AG04449 (cell line): ENCODE measurements around the gene CCDC149.

Source experiments
- CTCF ChIA-PET: fragments of 350-600 bp; formaldehyde crosslinking; extraction: SDS; loops from one replicate; lab custom pipeline; 2021; ENCODE audit warnings: antibody characterized with exemption; lab: Yijun Ruan, JAX
- POLR2A ChIA-PET: fragments of 400-600, 350-600 bp; formaldehyde crosslinking; extraction: SDS; loops from one replicate; lab custom pipeline; 2020; ENCODE audit warnings: antibody characterized with exemption, inconsistent platforms; lab: Yijun Ruan, JAX
- DNase-seq: peaks from one replicate; pipeline ENCODE4 v3.0.0-alpha.2; 2010; ENCODE audit warnings: low read depth, low spot score
- H3K4me3 ChIP-seq: 2 replicates; pipeline ENCODE4 v1.5.1; 2011; ENCODE audit warnings: low read depth, mild to moderate bottlenecking, control low read depth, low read length
- TF ChIP-seq, protein P1 (sequence below): IDR thresholded peaks from one replicate; pipeline ENCODE4 v1.5.1; 2011; ENCODE audit warnings: mild to moderate bottlenecking, moderate library complexity, low read length, control low read depth, inconsistent platforms; ENCODE audit not compliant: insufficient read depth; ENCODE audit errors: missing control alignments

CCDC149 gene

GRCh38 chr4:24871210-24871609 lies 41.6 kb downstream of the CCDC149 start:
- no peak overlapping the region for H3K4me3 ChIP-seq
- TF ChIP-seq, protein P1, sequence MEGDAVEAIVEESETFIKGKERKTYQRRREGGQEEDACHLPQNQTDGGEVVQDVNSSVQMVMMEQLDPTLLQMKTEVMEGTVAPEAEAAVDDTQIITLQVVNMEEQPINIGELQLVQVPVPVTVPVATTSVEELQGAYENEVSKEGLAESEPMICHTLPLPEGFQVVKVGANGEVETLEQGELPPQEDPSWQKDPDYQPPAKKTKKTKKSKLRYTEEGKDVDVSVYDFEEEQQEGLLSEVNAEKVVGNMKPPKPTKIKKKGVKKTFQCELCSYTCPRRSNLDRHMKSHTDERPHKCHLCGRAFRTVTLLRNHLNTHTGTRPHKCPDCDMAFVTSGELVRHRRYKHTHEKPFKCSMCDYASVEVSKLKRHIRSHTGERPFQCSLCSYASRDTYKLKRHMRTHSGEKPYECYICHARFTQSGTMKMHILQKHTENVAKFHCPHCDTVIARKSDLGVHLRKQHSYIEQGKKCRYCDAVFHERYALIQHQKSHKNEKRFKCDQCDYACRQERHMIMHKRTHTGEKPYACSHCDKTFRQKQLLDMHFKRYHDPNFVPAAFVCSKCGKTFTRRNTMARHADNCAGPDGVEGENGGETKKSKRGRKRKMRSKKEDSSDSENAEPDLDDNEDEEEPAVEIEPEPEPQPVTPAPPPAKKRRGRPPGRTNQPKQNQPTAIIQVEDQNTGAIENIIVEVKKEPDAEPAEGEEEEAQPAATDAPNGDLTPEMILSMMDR, result no peak
- CTCF ChIA-PET, result no interaction called here
- POLR2A ChIA-PET, result no interaction called here
- no peak for DNase-seq

- no peak overlapping the region for H3K4me3 ChIP-seq
- TF ChIP-seq, protein P1, result no peak
- POLR2A ChIA-PET, result no interaction called here
- no peak for DNase-seq
- CTCF ChIA-PET, result interaction anchor here (1.6 kb wide), 1 partner anchor 10 kb away, joined by 4 read pairs; no protein-coding TSS in a partner anchor
Measured at GRCh38 chr4:24867766-24868296, 45.0 kb downstream of the CCDC149 start.

- DNase-seq, result no peak
- no peak overlapping the region for H3K4me3 ChIP-seq
- TF ChIP-seq, protein P1, result no peak
- ChIA-PET CTCF (interaction anchor here (0.7 to 1.6 kb wide), 2 partner anchors 9 to 378 kb away, joined by 3 to 4 read pairs; no protein-coding TSS in a partner anchor), POLR2A (no interaction called here)
Measured at GRCh38 chr4:24867251-24867650, 45.6 kb downstream of the CCDC149 start.

DNA sequence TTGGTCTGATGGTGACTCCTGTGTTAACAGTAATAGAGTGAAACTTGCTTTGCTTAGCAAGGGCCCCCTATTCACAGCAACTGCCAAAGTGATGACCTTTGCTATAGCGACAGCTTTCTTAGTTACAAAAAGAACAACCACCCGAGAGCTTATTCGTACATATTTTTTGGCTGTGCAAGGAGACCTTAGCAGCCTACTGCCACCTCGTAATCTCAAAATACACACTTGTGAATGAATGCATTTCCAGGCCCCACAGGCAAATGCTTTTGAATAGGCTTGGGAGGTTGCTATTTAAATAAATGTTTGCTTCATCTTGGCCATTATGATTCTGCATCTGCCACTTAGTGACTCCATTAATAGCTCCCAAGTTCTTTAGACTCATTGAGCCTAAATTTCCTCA lies 47.4 kb downstream of the CCDC149 start:
- ChIA-PET POLR2A (no interaction called here), CTCF (no interaction called here)
- no peak for DNase-seq
- TF ChIP-seq, protein P1, result no peak
- H3K4me3 ChIP-seq, result no peak overlapping the region

DNA sequence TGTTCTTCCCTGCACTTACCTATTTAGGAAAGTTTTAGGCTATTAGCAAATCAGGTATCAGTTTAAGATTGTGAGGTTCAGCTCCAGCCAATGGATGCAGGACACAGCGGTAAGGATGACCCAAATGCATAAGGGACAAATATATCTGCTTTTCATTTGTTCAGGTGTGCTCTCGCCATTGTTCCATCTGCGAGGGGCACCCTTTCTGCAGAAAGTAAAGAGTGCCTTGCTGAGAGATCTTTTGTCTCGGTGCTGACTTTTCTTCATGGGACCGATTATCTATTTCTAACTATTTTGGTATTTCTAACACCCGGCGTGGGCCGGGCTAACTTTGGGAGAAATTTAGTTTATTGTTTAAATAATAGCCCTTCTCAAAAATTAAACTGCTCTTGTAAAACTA lies 49.0 kb downstream of the CCDC149 start:
- TF ChIP-seq, protein P1, result no peak
- no peak for DNase-seq
- H3K4me3 ChIP-seq, result no peak overlapping the region
- POLR2A ChIA-PET, result no interaction called here
- CTCF ChIA-PET, result interaction anchor here (0.7 kb wide), 1 partner anchor 14 kb away, joined by 3 read pairs; no protein-coding TSS in a partner anchor

DNA sequence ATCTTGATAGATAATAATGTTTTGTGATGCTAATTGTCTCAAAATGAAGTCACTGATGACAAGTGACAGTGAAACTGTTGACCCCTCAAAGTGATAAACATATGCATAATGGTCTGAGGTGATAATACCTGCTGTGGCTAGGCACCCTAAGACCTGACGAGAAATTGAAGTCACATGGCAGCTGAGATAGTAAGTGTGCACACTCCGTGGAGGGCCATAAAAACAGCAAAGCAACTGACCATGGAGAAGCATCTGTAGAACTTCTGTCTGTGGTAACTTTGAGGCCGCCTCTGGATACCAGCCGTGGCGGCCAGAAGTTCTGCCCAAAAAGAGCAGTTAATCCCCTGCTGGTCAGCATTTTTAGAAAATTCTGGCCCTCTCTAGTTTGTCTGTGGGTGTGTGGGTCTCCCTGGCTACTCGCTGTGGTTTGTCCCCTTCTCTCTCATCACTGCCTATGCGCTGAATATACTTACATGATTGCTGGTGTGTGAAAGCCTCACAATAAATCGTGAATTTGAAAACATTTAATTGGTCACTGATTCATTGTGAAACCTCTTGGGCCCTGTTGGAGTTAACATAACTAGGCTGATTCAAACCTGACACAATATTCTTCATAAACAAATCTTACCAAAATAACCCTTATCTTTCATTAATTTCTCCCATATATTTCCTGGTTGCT lies 50.6 kb downstream of the CCDC149 start:
- TF ChIP-seq, protein P1, result no peak
- no peak overlapping the region for H3K4me3 ChIP-seq
- ChIA-PET CTCF (no interaction called here), POLR2A (no interaction called here)
- DNase-seq, result no peak
